A549 (cell line): ENCODE data around the gene LAMA3.

Experiments used
- CBX8 ChIP-seq: fragments of 200-600 bp; sonication (generic); IDR thresholded peaks from 2 replicates; pipeline ENCODE4 v1.6.1; 2016
- CTCF ChIP-seq: fragments of >200 bp; sonication (Bioruptor Twin); formaldehyde crosslinking; IDR thresholded peaks from 3 replicates; pipeline ENCODE4 v1.5.1; 2016
- EHF ChIP-seq: fragments of 250-450 bp; sonication (Bioruptor Pico); IDR thresholded peaks from 2 replicates; pipeline ENCODE4 v1.5.0; 2020; ENCODE audit warnings: mild to moderate bottlenecking
- EHMT2 ChIP-seq: fragments of 200-600 bp; sonication (generic); IDR thresholded peaks from 2 replicates; pipeline ENCODE4 v1.6.1; 2016; ENCODE audit warnings: antibody characterized with exemption, low read depth, mild to moderate bottlenecking, moderate library complexity
- EP300 ChIP-seq, 2 experiments: fragments of >200 bp; sonication (Bioruptor Twin); formaldehyde crosslinking; IDR thresholded peaks; 2 replicates in 1 of 2; 3 replicates in 1 of 2; pipeline ENCODE4 v1.6.1; 2016 to 2017
- HEYL ChIP-seq: fragments of 250-450 bp; sonication (Bioruptor Pico); IDR thresholded peaks from 2 replicates; pipeline ENCODE4 v1.8.0; 2021; ENCODE audit warnings: mild to moderate bottlenecking, moderate library complexity
- JUN ChIP-seq, 2 experiments: fragments of >200 bp; sonication (Bioruptor Twin); formaldehyde crosslinking; IDR thresholded peaks; 2 replicates in 1 of 2; 3 replicates in 1 of 2; pipeline ENCODE4 v1.6.1; 2016 to 2017
- MYC ChIP-seq: IDR thresholded peaks from 2 replicates; pipeline ENCODE4 v1.6.1; 2012; ENCODE audit warnings: mild to moderate bottlenecking, inconsistent platforms, low read length, improper control_type of control experiment, borderline replicate concordance
- NFE2L2 ChIP-seq: fragments of 150-350 bp; conservative IDR thresholded peaks from 2 replicates; pipeline ENCODE4 v1.6.1; 2014; ENCODE audit warnings: low read length
- POLR2A ChIP-seq: IDR thresholded peaks from 2 replicates; pipeline ENCODE4 v1.6.1; 2012; ENCODE audit warnings: mild to moderate bottlenecking, low read length
- RCOR1 ChIP-seq: fragments of 150-350 bp; IDR thresholded peaks from 2 replicates; pipeline ENCODE4 v1.6.1; 2014; ENCODE audit warnings: antibody characterized with exemption, low read length, low read depth
- REST ChIP-seq: fragments of 200-600 bp; sonication (generic); IDR thresholded peaks from 2 replicates; pipeline ENCODE4 v1.6.1; 2016; ENCODE audit warnings: antibody characterized with exemption, mild to moderate bottlenecking, moderate library complexity
- USF2 ChIP-seq: fragments of 450-650 bp; IDR thresholded peaks from 2 replicates; pipeline ENCODE4 v1.6.1; 2014; ENCODE audit warnings: antibody characterized with exemption
- TF ChIP-seq, protein P1 (sequence below): IDR thresholded peaks from 2 replicates; pipeline ENCODE4 v1.6.1; 2012; ENCODE audit warnings: low read depth, borderline replicate concordance

DNA sequence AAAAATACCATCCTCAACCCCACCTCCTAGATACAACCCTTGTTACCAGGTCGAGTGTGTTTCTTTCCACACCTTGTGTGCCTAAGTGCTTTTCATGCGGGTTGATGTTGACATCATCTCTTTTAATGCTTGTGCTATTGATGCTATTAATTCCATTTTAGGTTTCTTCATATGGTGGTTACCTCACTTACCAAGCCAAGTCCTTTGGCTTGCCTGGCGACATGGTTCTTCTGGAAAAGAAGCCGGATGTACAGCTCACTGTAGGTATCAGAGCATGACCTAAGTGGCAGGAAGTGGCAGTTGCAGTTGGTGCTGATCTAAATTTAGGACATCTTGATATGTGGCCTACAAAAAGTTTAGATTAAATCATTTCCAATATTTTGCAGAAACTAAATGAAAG is 175.4 kb downstream of the LAMA3 start:
- no peak for TF ChIP-seq JUN (IDR thresholded peaks at IDR 0.05)
- TF ChIP-seq POLR2A, result no peak
- TF ChIP-seq HEYL (CRISPR knock-in tag), result no peak
- no peak for TF ChIP-seq REST
- TF ChIP-seq CBX8, result no peak
- no peak for TF ChIP-seq CTCF
- TF ChIP-seq, protein P1, sequence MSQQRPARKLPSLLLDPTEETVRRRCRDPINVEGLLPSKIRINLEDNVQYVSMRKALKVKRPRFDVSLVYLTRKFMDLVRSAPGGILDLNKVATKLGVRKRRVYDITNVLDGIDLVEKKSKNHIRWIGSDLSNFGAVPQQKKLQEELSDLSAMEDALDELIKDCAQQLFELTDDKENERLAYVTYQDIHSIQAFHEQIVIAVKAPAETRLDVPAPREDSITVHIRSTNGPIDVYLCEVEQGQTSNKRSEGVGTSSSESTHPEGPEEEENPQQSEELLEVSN, result no peak
- no peak for TF ChIP-seq EHMT2
- no peak for TF ChIP-seq USF2
- no peak for TF ChIP-seq EHF
- TF ChIP-seq EP300 (IDR thresholded peaks at IDR 0.05), result no peak
- TF ChIP-seq RCOR1, result no peak
- no peak for TF ChIP-seq NFE2L2
- no peak for TF ChIP-seq MYC
